ENCODE data around the gene PPIP5K1. TPM values are rescaled to one million over a fixed set of nuclear protein-coding genes. Genes with fewer than 3 reads are reported as not detected.

The PPIP5K1 gene
- total RNA-seq, result 29.4 and 67.8 TPM in 2 replicates

DNA sequence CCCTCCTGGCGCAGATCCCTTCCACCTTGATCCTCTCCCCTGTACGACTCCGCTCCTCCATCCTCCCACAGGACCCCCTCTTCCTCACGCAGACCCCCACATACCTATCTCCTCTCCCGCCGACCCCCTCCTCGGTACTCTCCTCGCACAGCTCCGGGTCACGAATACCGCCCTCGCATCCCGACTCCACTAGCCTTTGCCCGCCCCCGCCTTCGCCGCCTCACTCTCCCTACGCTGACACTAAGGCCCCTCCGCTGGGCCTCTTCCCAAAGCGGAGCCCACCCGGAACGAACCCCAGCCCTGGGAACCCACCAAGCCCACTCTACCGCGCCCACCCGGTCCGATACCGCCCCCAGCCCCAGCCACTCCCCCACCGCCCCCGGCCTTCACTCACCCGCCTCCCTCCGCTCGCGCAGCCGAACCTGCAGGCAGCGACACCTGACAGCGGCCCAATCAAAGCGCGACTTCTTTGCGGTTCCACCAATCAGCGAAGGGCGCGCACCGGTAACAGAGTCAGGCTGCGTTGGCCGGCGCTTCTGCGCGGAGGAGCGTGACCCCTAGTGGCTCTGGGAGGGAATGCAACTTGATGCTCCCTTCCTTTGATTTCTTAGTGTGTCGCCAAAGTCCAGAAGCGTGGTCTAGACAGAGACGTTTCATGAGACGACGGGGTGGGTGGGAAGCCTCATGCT lies at the start of gene PPIP5K1:
TSS of gene PPIP5K1 (minus strand) at position 431 of the 689 bp plus-strand sequence. CDS start 5,704 bp downstream, outside the sequence.

GRCh38 chr15:43618700-43619099 lies 28.7 kb upstream of the PPIP5K1 start, which contains the start of gene STRC:
TSS of gene STRC (minus strand) at chr15:43618800. CDS start at chr15:43618722, 78 bp downstream.

DNA sequence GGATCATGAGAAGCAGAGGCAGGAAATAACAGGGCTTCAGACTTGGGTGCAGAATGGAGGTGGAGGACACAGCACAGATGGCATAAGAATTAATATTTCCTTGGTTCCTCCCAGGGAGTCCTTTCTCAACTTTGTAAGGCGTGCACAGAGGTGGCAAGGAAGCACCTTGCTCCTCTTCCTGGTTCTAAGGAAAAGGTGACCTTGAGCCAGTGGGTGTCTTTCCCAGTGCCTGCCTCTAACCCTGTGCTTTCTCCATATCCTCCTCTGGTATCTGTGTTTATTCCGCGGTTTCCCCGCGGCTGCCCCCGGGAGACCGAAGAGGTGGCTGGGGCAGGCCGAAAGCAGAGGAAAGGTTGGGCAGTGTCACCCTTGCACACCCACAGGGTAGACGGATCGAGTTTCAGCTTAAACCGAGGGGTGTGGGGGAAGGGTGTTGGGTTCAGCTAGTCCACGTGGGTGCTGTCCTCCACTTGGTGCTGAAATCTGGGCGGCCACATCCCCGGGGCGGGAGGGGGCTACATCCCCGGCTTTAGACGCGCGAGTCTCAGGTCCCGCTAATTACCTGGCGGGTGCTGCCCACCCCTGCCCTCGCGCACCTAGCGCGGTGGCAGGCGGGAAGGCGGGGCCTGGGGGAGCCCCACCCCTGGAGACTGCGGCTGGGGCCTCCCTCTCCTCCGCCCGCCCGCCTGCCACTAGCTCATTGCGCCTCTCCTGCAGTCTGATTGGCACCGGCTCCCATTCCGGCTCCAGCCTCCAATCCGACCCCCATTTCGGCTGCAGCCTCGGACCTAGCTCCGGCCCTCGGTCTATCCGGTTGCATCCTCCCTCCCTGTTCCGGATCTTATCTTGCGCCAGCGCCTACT lies 3.6 kb upstream of the PPIP5K1 start, which contains the start of gene CKMT1B:
TSS of gene CKMT1B (plus strand) at position 700 of the 863 bp plus-strand sequence. CDS start 192 bp downstream, outside the sequence.

DNA sequence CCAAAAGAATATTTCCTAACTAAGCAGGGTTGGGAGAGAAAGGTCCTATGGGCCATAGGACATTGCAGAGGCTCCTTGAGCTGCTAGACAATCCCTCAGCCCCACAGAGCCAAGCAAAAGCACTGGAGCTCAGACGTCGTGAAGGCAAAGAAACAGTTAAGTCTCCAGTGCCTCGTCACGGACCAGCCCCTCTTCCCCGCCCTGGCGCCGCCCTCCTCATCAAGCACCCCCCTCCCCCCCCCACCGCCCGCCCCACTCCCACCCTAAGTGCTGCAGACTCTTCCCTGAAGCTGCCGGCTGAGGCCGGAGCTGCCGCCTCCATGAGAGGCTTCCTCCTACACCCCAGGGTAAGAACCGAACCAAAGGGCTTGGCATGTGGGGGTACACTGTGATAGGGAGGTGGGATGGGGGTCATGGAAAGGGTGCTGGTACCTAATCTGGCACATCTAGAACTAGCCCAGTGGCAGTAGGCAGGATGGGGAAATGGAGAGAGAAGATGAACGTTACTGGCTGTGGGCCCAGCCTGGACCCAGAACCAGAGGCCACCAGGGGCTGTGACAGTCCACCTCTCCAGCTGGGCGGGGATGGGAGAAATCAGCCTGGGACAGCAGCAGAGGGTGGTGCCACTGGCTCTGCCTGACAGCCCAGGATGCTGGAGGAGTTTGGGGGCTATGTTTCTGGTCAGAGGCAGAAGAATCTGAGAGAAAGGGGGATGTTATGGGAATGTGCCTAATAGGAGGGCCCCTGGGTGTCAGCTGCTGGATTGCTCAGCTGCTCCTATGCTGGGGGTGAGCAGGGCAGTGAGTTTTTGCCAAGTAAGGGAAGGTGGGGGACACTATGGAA lies 72.4 kb downstream of the PPIP5K1 start, which contains the start of gene MAP1A:
TSS of gene MAP1A (plus strand) at position 255 of the 843 bp plus-strand sequence. CDS start 3,866 bp downstream, outside the sequence.

GRCh38 chr15:43492673-43493601 lies 97.1 kb downstream of the PPIP5K1 start, which contains the start of gene TP53BP1:
TSS of gene TP53BP1 (minus strand) at chr15:43493156. CDS start at chr15:43493043, 113 bp downstream.

Other genes with a start within 250 kb of the PPIP5K1 start
- gene ZSCAN29, start 219.2 kb downstream of the PPIP5K1 start, total RNA-seq, result 33.3 and 38.2 TPM in 2 replicates
- 22.7 and 24.1 TPM in 2 replicates for gene TUBGCP4, start 219.1 kb downstream of the PPIP5K1 start, total RNA-seq
- 28.0 and 31.1 TPM in 2 replicates for gene TP53BP1, start 97.1 kb downstream of the PPIP5K1 start, total RNA-seq
- gene MAP1A, start 72.6 kb downstream of the PPIP5K1 start, total RNA-seq, result 0.21 and 0.24 TPM in 2 replicates
- 10.4 and 11.8 TPM in 2 replicates for gene CKMT1B, start 3.8 kb upstream of the PPIP5K1 start, total RNA-seq
- 0.43 and 0.72 TPM in 2 replicates for gene STRC, start 28.6 kb upstream of the PPIP5K1 start, total RNA-seq
- 0.85 and 3.6 TPM in 2 replicates for gene CATSPER2, start 58.6 kb upstream of the PPIP5K1 start, total RNA-seq
- gene CKMT1A, start 103.7 kb upstream of the PPIP5K1 start, total RNA-seq, result 17.3 and 47.0 TPM in 2 replicates
- 117 and 120 TPM in 2 replicates for gene PDIA3, start 156.2 kb upstream of the PPIP5K1 start, total RNA-seq
- 23.6 and 27.3 TPM in 2 replicates for gene ELL3, start 186.8 kb upstream of the PPIP5K1 start, total RNA-seq
- gene SERF2, start 202.1 kb upstream of the PPIP5K1 start, total RNA-seq, result 341 and 741 TPM in 2 replicates
- gene SERINC4, start 210.0 kb upstream of the PPIP5K1 start, total RNA-seq, result not detected in 2 replicates
- gene HYPK, start 210.4 kb upstream of the PPIP5K1 start, total RNA-seq, result 1.7 and 2.4 TPM in 2 replicates
- gene MFAP1, start 234.5 kb upstream of the PPIP5K1 start, total RNA-seq, result 16.4 and 23.9 TPM in 2 replicates
- 3.6 and 7.5 TPM in 2 replicates for gene WDR76, start 236.8 kb upstream of the PPIP5K1 start, total RNA-seq

Measured in tracheal epithelial cell (primary cell).